GM23248 (cell line): ENCODE measurements around the gene SMIM44. TPM values are rescaled to one million over a fixed set of nuclear protein-coding genes. Genes with fewer than 3 reads are reported as not detected.
A peak's percentile ranks its signal among the peaks of the same experiment; 100 is the strongest.

Source experiments
- DNase-seq: peaks from one replicate; pipeline ENCODE4 v3.0.0-alpha.2; 2015
- H2AFZ ChIP-seq: fragments of 200-600 bp; sonication (generic); 2 replicates; pipeline ENCODE4 v1.6.1; 2016; ENCODE audit warnings: antibody characterized with exemption
- H3F3A ChIP-seq: fragments of 200-600 bp; sonication (generic); 2 replicates; pipeline ENCODE4 v1.6.1; 2016; ENCODE audit warnings: mild to moderate bottlenecking, antibody characterized with exemption, mixed run types; ENCODE audit not compliant: insufficient read depth
- H3K27ac ChIP-seq: fragments of 200-600 bp; sonication (generic); 2 replicates; pipeline ENCODE4 v1.5.1; 2016; ENCODE audit warnings: mild to moderate bottlenecking
- H3K27me3 ChIP-seq: fragments of 200-600 bp; sonication (generic); replicated peaks from 2 replicates; pipeline ENCODE4 v1.6.1; 2016; ENCODE audit warnings: mild to moderate bottlenecking; ENCODE audit not compliant: insufficient read depth
- H3K36me3 ChIP-seq: fragments of 200-600 bp; sonication (generic); 2 replicates; pipeline ENCODE4 v1.6.1; 2016; ENCODE audit warnings: low read depth, mild to moderate bottlenecking
- H3K4me1 ChIP-seq: fragments of 200-600 bp; sonication (generic); 2 replicates; pipeline ENCODE4 v1.6.1; 2016; ENCODE audit warnings: mild to moderate bottlenecking; ENCODE audit not compliant: insufficient read depth
- H3K4me2 ChIP-seq: fragments of 200-600 bp; sonication (generic); one replicate; pipeline ENCODE4 v1.6.1; 2016; ENCODE audit warnings: mild to moderate bottlenecking; ENCODE audit not compliant: unreplicated experiment
- H3K4me3 ChIP-seq: fragments of 200-600 bp; sonication (generic); 2 replicates; pipeline ENCODE4 v1.5.1; 2016; ENCODE audit warnings: mild to moderate bottlenecking
- H3K79me2 ChIP-seq: fragments of 200-600 bp; sonication (generic); 2 replicates; pipeline ENCODE4 v1.6.1; 2016; ENCODE audit warnings: mild to moderate bottlenecking; ENCODE audit not compliant: insufficient read depth
- H3K9ac ChIP-seq: fragments of 200-600 bp; sonication (generic); 2 replicates; pipeline ENCODE4 v1.6.1; 2016; ENCODE audit warnings: mild to moderate bottlenecking
- H3K9me2 ChIP-seq: fragments of 200-600 bp; sonication (generic); 2 replicates; pipeline ENCODE4 v1.6.1; 2016; ENCODE audit warnings: mixed run types, mild to moderate bottlenecking, moderate library complexity; ENCODE audit not compliant: insufficient read depth
- H3K9me3 ChIP-seq: fragments of 200-600 bp; sonication (generic); one replicate; pipeline ENCODE4 v1.6.1; 2017; ENCODE audit warnings: low read depth
- H4K20me1 ChIP-seq: fragments of 200-600 bp; sonication (generic); 2 replicates; pipeline ENCODE4 v1.6.0; 2016; ENCODE audit not compliant: insufficient read depth
- EZH2 ChIP-seq: fragments of 200-600 bp; sonication (generic); IDR thresholded peaks from 2 replicates; pipeline ENCODE4 v1.6.1; 2018; ENCODE audit warnings: antibody characterized with exemption, mild to moderate bottlenecking; ENCODE audit not compliant: insufficient read depth, poor library complexity, severe bottlenecking
- EZH2phosphoT487 ChIP-seq: fragments of 200-600 bp; sonication (generic); IDR thresholded peaks from 2 replicates; pipeline ENCODE4 v1.6.1; 2018; ENCODE audit warnings: antibody characterized with exemption, moderate library complexity, mild to moderate bottlenecking, low read depth; ENCODE audit not compliant: insufficient read depth
- WGBS, 2 experiments: methylation state at CpG; one replicate each; pipeline ENCODE4 v1.1.6; 2015 to 2017; ENCODE audit warnings: low lambda C conversion rate in 2 of 2, low coverage in 1 of 2; ENCODE audit errors: missing lambda C conversion rate in 2 of 2; 5-methylcytosine and 5-hydroxymethylcytosine counted together
- in situ Hi-C: fragments of 300-500 bp; cut with MboI; formaldehyde crosslinking; loops from 2 replicates; pipeline ENCODE4 v1.15.0; 2020
- polyA plus RNA-seq: library from polyadenylated mRNA; unstranded; fragments of >200 nt; fragmentation: Nextera tagmentation; extraction: Ambion mirVana; gene quantifications from 2 replicates; pipeline ENCODE4 v1.2.1, GENCODE V29; 2016
- total RNA-seq: library from RNA; depleted of rRNA; stranded (reverse); fragments of >200 nt; shearing (Covaris generic); gene quantifications from 2 replicates; pipeline ENCODE4 v1.2.3, GENCODE V29; 2014

The SMIM44 gene
- total and polyA plus RNA-seq, 2 experiments from 2014 or later: not detected

GRCh38 chr19:3512562-3513228 is 29.5 kb upstream of the SMIM44 start:
- Histone ChIP-seq H3K36me3 (no peaks in the 10 kb centered on the region), H2AFZ (no peak overlapping the region), H3K4me1 (peaks cover 8% of the 10 kb centered on the region; the same call in 1 of the 2 replicates), H3F3A (peaks cover 6% of the 10 kb centered on the region; the same call in 1 of the 2 replicates), H4K20me1 (peaks cover 4% of the 10 kb centered on the region; the same call in 1 of the 2 replicates), H3K27me3 (no peaks in the 10 kb centered on the region), H3K9me2 (no peaks in the 10 kb centered on the region), H3K79me2 (peaks cover 100% of the 10 kb centered on the region), H3K9ac (no peak overlapping the region), H3K4me3 (no peak overlapping the region), H3K4me2 (no peak overlapping the region), H3K9me3 (no peaks in the 10 kb centered on the region), H3K27ac (no peak overlapping the region)
- TF ChIP-seq EZH2phosphoT487 (no peak), EZH2 (no peak)
- DNase-seq: no peak
- in situ Hi-C loops: no loop called here
- WGBS, 2 experiments: 83 to 86% methylated on average over 17 of the region's 17 CpGs

- no peak overlapping the region for H3K9ac ChIP-seq
- peaks cover 100% of the 10 kb centered on the region for H3K79me2 ChIP-seq
- peaks cover 8% of the 10 kb centered on the region; the same call in 1 of the 2 replicates for H3K4me1 ChIP-seq
- no peaks in the 10 kb centered on the region for H3K27me3 ChIP-seq
- no peaks in the 10 kb centered on the region for H3K36me3 ChIP-seq
- H3K4me2 ChIP-seq: no peak overlapping the region
- H4K20me1 ChIP-seq: peaks cover under 1% of the 10 kb centered on the region; the same call in 1 of the 2 replicates
- H3K9me2 ChIP-seq: no peaks in the 10 kb centered on the region
- no peak for DNase-seq
- H2AFZ ChIP-seq: no peak overlapping the region
- H3K27ac ChIP-seq: no peak overlapping the region
- TF ChIP-seq EZH2: no peak
- no peak for TF ChIP-seq EZH2phosphoT487
- WGBS, 2 experiments: 67 to 72% methylated on average over 25 to 26 of the region's 26 CpGs
- H3K9me3 ChIP-seq: no peaks in the 10 kb centered on the region
- in situ Hi-C loops: no loop called here
- peaks cover 6% of the 10 kb centered on the region; the same call in 1 of the 2 replicates for H3F3A ChIP-seq
- no peak overlapping the region for H3K4me3 ChIP-seq
These were observed 28.4 kb upstream of the SMIM44 start for GRCh38 chr19:3511506-3512251.

GRCh38 chr19:3510727-3511126 is 27.5 kb upstream of the SMIM44 start:
- no peak for DNase-seq
- Histone ChIP-seq H2AFZ (no peak overlapping the region), H4K20me1 (no peaks in the 10 kb centered on the region), H3K9ac (no peak overlapping the region), H3F3A (peaks cover 6% of the 10 kb centered on the region; the same call in 1 of the 2 replicates), H3K4me3 (no peak overlapping the region), H3K4me1 (peaks cover 8% of the 10 kb centered on the region; the same call in 1 of the 2 replicates), H3K27me3 (no peaks in the 10 kb centered on the region), H3K9me2 (no peaks in the 10 kb centered on the region), H3K27ac (no peak overlapping the region), H3K79me2 (peaks cover 95% of the 10 kb centered on the region), H3K4me2 (no peak overlapping the region), H3K36me3 (no peaks in the 10 kb centered on the region), H3K9me3 (no peaks in the 10 kb centered on the region)
- in situ Hi-C loops: no loop called here
- WGBS, 2 experiments: 84 to 91% methylated on average over 21 to 22 of the region's 22 CpGs
- TF ChIP-seq EZH2 (no peak), EZH2phosphoT487 (no peak)

GRCh38 chr19:3509566-3509989 is 26.3 kb upstream of the SMIM44 start:
- peak overlapping the region; percentile 64 for H3K27ac ChIP-seq
- peaks cover 6% of the 10 kb centered on the region; the same call in 1 of the 2 replicates for H3F3A ChIP-seq
- H3K27me3 ChIP-seq: no peaks in the 10 kb centered on the region
- H3K9me3 ChIP-seq: no peaks in the 10 kb centered on the region
- no peak overlapping the region for H3K4me3 ChIP-seq
- peak; percentile 90 for DNase-seq
- 51 to 55% methylated on average over 15 of the region's 15 CpGs for whole genome bisulfite sequencing, 2 experiments
- in situ Hi-C loops: no loop called here
- H3K4me1 ChIP-seq: peaks cover 8% of the 10 kb centered on the region; the same call in 1 of the 2 replicates
- 0 out of 2 replicates have a peak overlapping the region, but pooled peaks have one; percentile 7 for H3K9ac ChIP-seq
- no peak for TF ChIP-seq EZH2
- H3K36me3 ChIP-seq: no peaks in the 10 kb centered on the region
- H3K4me2 ChIP-seq: no peak overlapping the region
- H3K9me2 ChIP-seq: no peaks in the 10 kb centered on the region
- H4K20me1 ChIP-seq: no peaks in the 10 kb centered on the region
- peaks cover 83% of the 10 kb centered on the region for H3K79me2 ChIP-seq
- no peak overlapping the region for H2AFZ ChIP-seq
